ENCODE measurements around the gene MFSD11.
"Not testable (repeated sequence)": the region's sequence is repeated elsewhere in the genome, so short reads cannot be mapped to it uniquely, and the experiment has no call there.

MFSD11 gene
- total RNA-seq = 24.2 to 65.9 (median 40.2) reads per million in 4 experiments

GRCh38 chr17:76737676-76738467, at the start of gene MFSD11:
Gene MFSD11, plus strand, starts transcription at chr17:76738119. Its CDS starts 234 bp downstream, at chr17:76738353.
- DNase-seq = peak; percentile 85

GRCh38 chr17:76688165-76688622, 49.7 kb upstream of the MFSD11 start:
- no peak for DNase-seq

GRCh38 chr17:76689859-76690258, 48.1 kb upstream of the MFSD11 start:
- DNase-seq = no peak

- DNase-seq = no peak
These were observed 47.2 kb upstream of the MFSD11 start for GRCh38 chr17:76690596-76691280.

GRCh38 chr17:76691379-76692191, 46.3 kb upstream of the MFSD11 start:
- no peak for DNase-seq

GRCh38 chr17:76695059-76695831, 42.7 kb upstream of the MFSD11 start:
- DNase-seq = no peak

GRCh38 chr17:76696763-76697701, 40.9 kb upstream of the MFSD11 start:
- no peak for DNase-seq

GRCh38 chr17:76697702-76698465, 40.0 kb upstream of the MFSD11 start:
- no peak for DNase-seq

GRCh38 chr17:76698466-76698977, 39.4 kb upstream of the MFSD11 start:
- DNase-seq = not testable (repeated sequence)

- no peak for DNase-seq
These were observed 37.7 kb upstream of the MFSD11 start for GRCh38 chr17:76700270-76700616.

- no peak for DNase-seq
These were observed 37.1 kb upstream of the MFSD11 start for GRCh38 chr17:76700617-76701470.

GRCh38 chr17:76701471-76701967, 36.4 kb upstream of the MFSD11 start:
- DNase-seq = no peak

- no peak for DNase-seq
These were observed 35.8 kb upstream of the MFSD11 start for GRCh38 chr17:76702076-76702475.

- DNase-seq = no peak
These were observed 34.8 kb upstream of the MFSD11 start for GRCh38 chr17:76702941-76703637.

- no peak for DNase-seq
These were observed 33.1 kb upstream of the MFSD11 start for GRCh38 chr17:76704805-76705204.

GRCh38 chr17:76706817-76707216, 31.1 kb upstream of the MFSD11 start:
- DNase-seq = no peak

GRCh38 chr17:76707985-76708807, 29.7 kb upstream of the MFSD11 start:
- DNase-seq = no peak

Data from effector CD8-positive, alpha-beta T cell (primary cell).